NCI-H748 (cell line): Measurements from ENCODE around the gene OR8D4.
A peak's percentile ranks its signal among the peaks of the same experiment; 100 is the strongest.
"Not testable (repeated sequence)": the region's sequence is repeated elsewhere in the genome, so short reads cannot be mapped to it uniquely, and the experiment has no call there.

ENCODE experiments used
- DNase-seq: peaks from one replicate; lab custom pipeline; 2025; ENCODE audit not compliant: unreplicated experiment; lab: John Stamatoyannopoulos, UW

The OR8D4 gene

GRCh38 chr11:123901867-123902266 lies at the start of gene OR8D4:
OR8D4 (plus strand) TSS chr11:123902167; CDS start chr11:123906432, 4,265 bp downstream.
- DNase-seq: no peak

GRCh38 chr11:123852321-123852720 lies 49.6 kb upstream of the OR8D4 start:
- DNase-seq: no peak

- DNase-seq: no peak
Observed at GRCh38 chr11:123853038-123853437, 48.9 kb upstream of the OR8D4 start.

- no peak for DNase-seq
Observed at GRCh38 chr11:123856444-123856843, 45.5 kb upstream of the OR8D4 start.

- no peak for DNase-seq
Observed at GRCh38 chr11:123859731-123860130, 42.2 kb upstream of the OR8D4 start.

- not testable (repeated sequence) for DNase-seq
Observed at GRCh38 chr11:123865293-123865692, 36.7 kb upstream of the OR8D4 start.

GRCh38 chr11:123867795-123868194 lies 34.2 kb upstream of the OR8D4 start:
- not testable (repeated sequence) for DNase-seq

- no peak for DNase-seq
Observed at GRCh38 chr11:123880912-123881311, 21.1 kb upstream of the OR8D4 start.

- DNase-seq: no peak
Observed at GRCh38 chr11:123885570-123885969, 16.4 kb upstream of the OR8D4 start, which contains the start of gene TMEM225. TMEM225 (minus strand) TSS chr11:123885670; CDS start chr11:123885425, 245 bp downstream.

- no peak for DNase-seq
Observed at GRCh38 chr11:123892031-123892430, 9.9 kb upstream of the OR8D4 start.

GRCh38 chr11:123899792-123900191 lies 2.2 kb upstream of the OR8D4 start:
- DNase-seq: no peak

GRCh38 chr11:123903932-123904331 lies 2.0 kb downstream of the OR8D4 start:
- DNase-seq: no peak

GRCh38 chr11:123904932-123905331 lies 3.0 kb downstream of the OR8D4 start:
- no peak for DNase-seq

GRCh38 chr11:123905826-123906225 lies 3.9 kb downstream of the OR8D4 start:
- DNase-seq: peak; percentile 57

GRCh38 chr11:123920943-123921342 lies 19.0 kb downstream of the OR8D4 start:
- no peak for DNase-seq

- DNase-seq: no peak
Observed at GRCh38 chr11:123924027-123924426, 22.1 kb downstream of the OR8D4 start.

GRCh38 chr11:123939317-123939716 lies 37.4 kb downstream of the OR8D4 start, which contains the start of gene OR4D5:
OR4D5 (plus strand) TSS chr11:123939617; CDS start chr11:123939617, 0 bp downstream.
- DNase-seq: no peak

- no peak for DNase-seq
Observed at GRCh38 chr11:123942413-123942812, 40.4 kb downstream of the OR8D4 start.

GRCh38 chr11:123943738-123944137 lies 41.8 kb downstream of the OR8D4 start, which contains the start of gene OR6T1:
OR6T1 (minus strand) TSS chr11:123943838; CDS start chr11:123943838, 0 bp downstream.
- no peak for DNase-seq

GRCh38 chr11:123945132-123945531 lies 43.2 kb downstream of the OR8D4 start:
- no peak for DNase-seq

GRCh38 chr11:123956752-123957151 lies 54.8 kb downstream of the OR8D4 start:
- DNase-seq: no peak
